ENCODE data around the gene YBEY. TPM values are rescaled to one million over a fixed set of nuclear protein-coding genes. Genes with fewer than 3 reads are reported as not detected.

Gene YBEY
- total and polyA plus RNA-seq, 2 of the 13 experiments (the other 11 are each of a cell fraction or from before 2014, with no cell fraction given) = 6.5 to 8.9 TPM

- TF ChIP-seq ATF2 (CRISPR knock-in tag; IDR thresholded peaks at IDR 0.05) = no peak
- peak; percentile 70 for TF ChIP-seq RARA (CRISPR knock-in tag; IDR thresholded peaks at IDR 0.05)
- peak; percentile 20 to 48; a peak in 1 of 4 replicates for TF ChIP-seq NR2F1 (CRISPR knock-in tag; IDR thresholded peaks at IDR 0.05)
- peak; percentile 20; the same call in 1 of the 2 replicates for TF ChIP-seq HNF4A (CRISPR knock-in tag; IDR thresholded peaks at IDR 0.05)
- no peak for TF ChIP-seq MEIS1 (CRISPR knock-in tag; IDR thresholded peaks at IDR 0.05; ENCODE audit: borderline replicate concordance)
- no peak for TF ChIP-seq ZBTB38 (CRISPR knock-in tag; IDR thresholded peaks at IDR 0.05)
- 0 out of 2 replicates have a peak, but pooled peaks have one; percentile 8 for TF ChIP-seq STAG1 (CRISPR knock-in tag; IDR thresholded peaks at IDR 0.05)
These were observed 33.3 kb upstream of the YBEY start (continued) for GRCh38 chr21:46252840-46253239.

- POLR2A ChIA-PET = interaction anchor here (0.6 to 1.4 kb wide), 4 partner anchors 24 to 72 kb away, joined by 3 to 5 read pairs (median 4); partner anchors contain the start of gene LSS
- Histone ChIP-seq H3K4me1 (ENCODE audit: insufficient read depth, low read length) (peaks cover 15% of the 10 kb centered on the region), H4K20me1 (ENCODE audit: insufficient read depth, low read length) (no peaks in the 10 kb centered on the region), H3K9me3 (ENCODE audit: low read length) (no peaks in the 10 kb centered on the region), H3K79me2 (ENCODE audit: insufficient read depth, low read length) (no peaks in the 10 kb centered on the region), H3K9ac (ENCODE audit: insufficient read depth, low read depth, low read length) (no peak overlapping the region), H3K4me3 (replicated peaks in 1 of 3; ENCODE audit: insufficient read depth in 1 of 3, low read depth in 2 of 3, low read length in 3 of 3) (no peak overlapping the region), H3K27me3 (ENCODE audit: control insufficient read depth in 1 of 2, insufficient read depth in 2 of 2, low read length in 2 of 2) (no peaks in the 10 kb centered on the region), H3K27ac (ENCODE audit: extremely low read length, insufficient read depth, low read length) (peak overlapping the region; percentile 52), H3K4me2 (ENCODE audit: low read depth, low read length) (no peak overlapping the region), H2AFZ (ENCODE audit: low read length) (no peak overlapping the region), H3K36me3 (replicated peaks in 1 of 2; ENCODE audit: control insufficient read depth in 1 of 2, insufficient read depth in 2 of 2, low read length in 2 of 2) (peaks cover 34 to 89% of the 10 kb centered on the region in 2 experiments)
- ATAC-seq = no peak
- no peak for DNase-seq (ENCODE audit: low spot score)
- no TSS peak for BruUV-seq (replicated peaks)
- intact Hi-C loops (cut with micrococcal nuclease; ENCODE audit: unreplicated experiment) = no loop called here
- CTCF ChIA-PET (ENCODE audit: low intra/inter-chr PET ratio, low total read pairs) = no interaction called here
- no peak for FAIRE-seq
- 97% methylated on average over 8 of the region's 8 CpGs for WGBS (ENCODE audit: low lambda C conversion rate)
- in situ Hi-C loops (cut with HindIII; ENCODE audit: extremely low pct_ligation_motif_present, low pct_unique_long_range_greater_than_20kb) = no loop called here
- TF ChIP-seq ZNF549 (CRISPR knock-in tag; IDR thresholded peaks at IDR 0.05) (no peak), JUND (CRISPR knock-in tag; IDR thresholded peaks at IDR 0.05) (no peak), ZNF317 (CRISPR knock-in tag; IDR thresholded peaks at IDR 0.05) (no peak), PHF21A (CRISPR knock-in tag; IDR thresholded peaks at IDR 0.05) (no peak), ZNF430 (CRISPR knock-in tag; IDR thresholded peaks at IDR 0.05) (no peak), ZHX1 (CRISPR knock-in tag; IDR thresholded peaks at IDR 0.05; ENCODE audit: low read depth) (no peak), ZNF792 (CRISPR knock-in tag; IDR thresholded peaks at IDR 0.05) (no peak), ZNF574 (CRISPR knock-in tag; IDR thresholded peaks at IDR 0.05) (no peak), MAFG (CRISPR knock-in tag; IDR thresholded peaks at IDR 0.05) (no peak), ZNF790 (CRISPR knock-in tag; IDR thresholded peaks at IDR 0.05; ENCODE audit: borderline replicate concordance) (no peak)
These were observed 32.5 kb upstream of the YBEY start for GRCh38 chr21:46253610-46254124.
